GM19328 (cell line): Measurements from ENCODE around the gene THAP4.

Source experiments
- ATAC-seq: cut with Tn5 transposase; IDR thresholded peaks from one replicate; pipeline ENCODE4 v1.9.1; 2021; ENCODE audit warnings: mild to moderate bottlenecking, moderate library complexity; ENCODE audit not compliant: unreplicated experiment

Gene THAP4

GRCh38 chr2:241565411-241565810 lies 71.5 kb downstream of the THAP4 start:
- ATAC-seq, result no peak

- ATAC-seq, result no peak
Observed at GRCh38 chr2:241564596-241565410, 72.2 kb downstream of the THAP4 start.

GRCh38 chr2:241563981-241564595 lies 72.9 kb downstream of the THAP4 start:
- no peak for ATAC-seq

- ATAC-seq, result no peak
Observed at GRCh38 chr2:241563571-241563980, 73.4 kb downstream of the THAP4 start.

GRCh38 chr2:241563031-241563507 lies 73.9 kb downstream of the THAP4 start:
- ATAC-seq, result no peak

GRCh38 chr2:241562269-241562891 lies 74.6 kb downstream of the THAP4 start:
- ATAC-seq, result no peak

DNA sequence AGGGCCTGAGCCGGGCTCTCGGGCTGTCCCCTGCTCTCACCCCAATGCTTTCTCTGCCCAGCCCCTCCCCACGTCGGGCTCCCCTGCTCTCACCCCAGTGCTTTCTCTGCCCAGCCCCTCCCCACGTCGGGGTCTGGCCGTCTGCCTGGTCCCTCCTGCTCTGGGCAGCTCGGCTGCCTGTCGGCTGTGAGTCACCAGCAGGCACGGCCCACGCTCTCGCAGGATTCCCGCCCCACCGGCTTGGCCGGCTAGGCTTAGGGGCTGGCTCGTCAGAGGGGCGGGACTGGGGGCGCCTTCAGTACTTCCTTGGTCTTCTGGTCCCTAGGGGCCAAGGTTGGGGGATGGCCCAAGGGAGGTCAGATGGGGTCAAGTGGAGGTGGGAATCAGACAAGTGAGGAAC lies 75.1 kb downstream of the THAP4 start:
- no peak for ATAC-seq

DNA sequence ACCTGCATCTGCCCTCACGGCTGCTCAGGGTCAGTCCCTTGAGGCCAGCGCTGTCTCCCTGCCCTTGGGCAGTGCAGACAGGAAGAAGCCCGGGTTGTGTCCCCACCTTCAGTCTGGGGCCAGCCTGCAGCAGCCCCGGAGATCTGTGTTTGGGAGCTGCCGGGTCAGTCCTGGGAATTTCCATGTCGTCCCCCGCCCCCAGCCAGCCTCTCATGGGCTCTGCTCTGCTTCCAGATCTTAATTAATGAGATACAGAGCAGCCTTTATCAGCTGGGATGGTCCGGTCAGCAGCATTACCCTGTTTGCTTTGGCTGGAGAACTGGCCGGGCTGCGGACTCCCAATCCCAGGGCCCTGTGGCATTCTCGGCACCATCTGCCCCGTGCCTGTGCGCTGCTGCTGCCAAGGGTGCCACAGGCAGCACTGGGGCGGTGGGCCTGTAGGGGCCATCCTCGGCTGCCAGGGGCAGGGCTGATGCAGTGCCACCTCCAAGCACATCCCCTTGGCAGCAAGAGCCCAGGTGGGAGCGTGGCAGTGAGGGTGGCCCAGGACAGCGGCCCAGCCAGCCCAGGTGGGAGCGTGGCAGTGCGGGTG lies 76.0 kb downstream of the THAP4 start:
- ATAC-seq, result no peak

DNA sequence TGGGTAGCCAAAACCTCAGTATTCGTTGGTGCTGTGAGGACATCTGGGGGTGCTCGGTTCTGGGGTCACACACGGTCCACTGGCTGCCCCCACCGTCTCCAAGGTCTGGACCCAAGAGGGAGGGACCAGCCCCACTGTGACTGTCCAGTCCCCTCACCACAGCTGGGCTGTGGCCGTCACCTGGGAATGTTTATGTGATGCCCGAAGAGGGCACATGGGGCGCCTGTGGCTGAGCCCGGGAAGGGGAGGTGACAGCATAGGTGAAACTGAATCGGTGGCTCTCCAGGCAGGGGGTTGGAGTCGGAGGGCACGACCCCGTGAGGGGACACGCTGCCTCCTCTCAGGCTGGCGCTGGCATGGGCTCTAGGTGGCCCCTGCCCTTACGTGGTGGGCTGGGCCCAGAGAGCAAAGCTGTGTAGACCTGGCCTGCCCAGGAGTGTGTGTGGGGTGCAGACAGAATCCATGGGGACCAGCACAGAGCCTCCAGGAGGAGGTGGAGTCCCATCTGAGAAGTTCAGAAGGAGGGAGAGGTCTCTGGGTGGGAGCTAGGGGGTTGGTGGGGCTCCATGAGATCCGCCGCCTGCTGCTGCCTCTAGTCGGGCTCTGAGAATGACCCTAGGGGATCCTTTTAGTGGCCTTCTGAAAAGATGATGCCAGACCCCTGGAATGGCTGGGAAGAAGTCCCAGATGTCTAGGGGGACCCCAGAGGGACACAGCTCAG lies 76.6 kb downstream of the THAP4 start:
- no peak for ATAC-seq

DNA sequence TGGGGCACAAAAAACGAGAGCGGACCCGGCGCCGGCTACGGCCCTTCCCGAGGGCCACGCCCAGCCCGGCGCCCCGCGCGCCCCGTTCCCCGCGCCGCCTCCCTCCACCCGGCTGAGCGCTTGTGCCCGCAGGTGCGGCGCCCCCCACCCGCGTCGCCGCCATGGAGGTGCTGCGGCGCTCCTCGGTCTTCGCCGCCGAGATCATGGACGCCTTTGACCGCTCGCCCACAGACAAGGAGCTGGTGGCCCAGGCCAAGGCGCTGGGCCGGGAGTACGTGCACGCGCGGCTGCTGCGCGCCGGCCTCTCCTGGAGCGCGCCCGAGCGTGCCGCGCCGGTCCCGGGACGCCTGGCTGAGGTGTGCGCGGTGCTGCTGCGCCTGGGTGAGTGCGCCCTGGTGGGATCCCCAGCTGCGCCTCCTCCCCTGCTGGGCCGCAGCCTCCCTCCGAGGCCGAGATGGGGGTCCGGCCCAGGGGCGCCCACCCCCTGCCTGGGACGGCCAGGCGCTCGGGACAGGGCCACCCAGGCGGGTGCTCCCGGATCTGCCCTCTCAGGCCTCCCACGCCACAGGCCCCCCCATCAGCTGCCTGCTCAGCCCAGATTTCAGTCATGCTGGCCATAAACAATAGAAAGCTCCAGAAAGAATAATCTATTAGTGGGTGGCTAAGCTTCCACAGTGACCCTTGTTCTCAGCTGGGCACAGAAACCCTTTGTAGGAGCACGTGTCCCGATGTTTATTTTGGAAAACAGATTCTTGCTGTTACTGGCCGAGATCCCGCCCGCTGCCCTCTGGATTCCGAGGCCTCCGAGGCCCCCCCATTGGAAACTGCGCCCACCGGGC lies 77.4 kb downstream of the THAP4 start:
- ATAC-seq, result no peak

GRCh38 chr2:241558532-241559322 lies 78.2 kb downstream of the THAP4 start, which contains the start of gene BOK:
BOK (plus strand) TSS chr2:241558745; CDS start chr2:241559484, 739 bp downstream.
- ATAC-seq, result no peak

DNA sequence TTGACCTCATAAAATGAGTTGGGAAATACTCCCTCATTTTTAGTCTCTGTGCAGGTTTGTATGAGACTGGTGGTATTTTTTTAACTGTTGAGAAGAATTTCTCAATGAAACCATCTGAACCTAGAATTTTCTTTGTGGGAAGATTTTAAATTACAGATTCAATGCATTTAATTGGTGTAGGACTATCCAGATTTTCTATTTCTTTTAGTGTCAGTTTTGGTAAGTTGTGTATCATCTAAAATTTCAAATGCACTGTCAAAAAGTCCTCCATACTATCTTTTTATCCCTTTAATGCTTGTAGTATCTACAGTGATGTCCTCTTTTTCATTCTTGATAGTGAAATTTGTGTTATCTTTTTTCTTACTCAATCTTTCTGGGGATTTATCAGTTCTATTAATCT lies 80.2 kb downstream of the THAP4 start:
- ATAC-seq, result no peak

- ATAC-seq, result no peak
Observed at GRCh38 chr2:241555711-241556110, 81.2 kb downstream of the THAP4 start.

DNA sequence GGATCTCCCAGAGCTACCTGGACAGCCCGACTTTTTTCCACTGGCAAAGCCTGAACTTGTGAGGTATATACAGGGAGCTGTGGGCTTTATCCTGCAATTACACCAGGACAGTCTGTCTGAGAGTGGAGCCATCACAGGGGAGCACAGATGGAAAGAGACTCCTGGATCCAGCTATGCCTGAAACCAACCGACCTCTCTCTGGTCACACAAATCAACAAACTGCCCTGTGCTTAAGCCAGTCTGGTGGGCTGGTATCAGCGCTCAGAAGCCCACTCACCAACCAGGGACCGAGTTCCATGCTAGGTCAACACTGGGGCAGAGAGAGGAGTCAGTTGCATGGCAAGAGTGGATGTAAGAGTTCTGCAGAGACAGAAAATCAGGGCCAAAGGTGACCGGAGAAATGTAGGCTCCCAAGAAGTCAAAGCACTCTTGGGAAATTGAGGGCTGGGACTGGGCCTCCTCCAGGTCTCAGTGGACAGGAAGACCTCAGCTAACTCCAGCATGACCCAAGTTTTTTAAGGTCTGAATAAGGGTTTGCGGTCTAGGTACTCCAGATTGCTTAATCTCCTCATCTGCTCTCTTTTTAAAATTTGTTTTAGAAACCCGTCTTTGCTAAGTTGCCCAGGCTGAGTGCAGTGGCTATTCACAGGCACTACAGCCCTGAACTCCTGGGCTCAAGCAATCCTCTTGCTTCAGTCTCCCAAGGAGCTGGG lies 82.2 kb downstream of the THAP4 start:
- ATAC-seq, result no peak

- no peak for ATAC-seq
Observed at GRCh38 chr2:241553981-241554380, 83.0 kb downstream of the THAP4 start.

- ATAC-seq, result no peak
Observed at GRCh38 chr2:241553512-241553830, 83.5 kb downstream of the THAP4 start.

DNA sequence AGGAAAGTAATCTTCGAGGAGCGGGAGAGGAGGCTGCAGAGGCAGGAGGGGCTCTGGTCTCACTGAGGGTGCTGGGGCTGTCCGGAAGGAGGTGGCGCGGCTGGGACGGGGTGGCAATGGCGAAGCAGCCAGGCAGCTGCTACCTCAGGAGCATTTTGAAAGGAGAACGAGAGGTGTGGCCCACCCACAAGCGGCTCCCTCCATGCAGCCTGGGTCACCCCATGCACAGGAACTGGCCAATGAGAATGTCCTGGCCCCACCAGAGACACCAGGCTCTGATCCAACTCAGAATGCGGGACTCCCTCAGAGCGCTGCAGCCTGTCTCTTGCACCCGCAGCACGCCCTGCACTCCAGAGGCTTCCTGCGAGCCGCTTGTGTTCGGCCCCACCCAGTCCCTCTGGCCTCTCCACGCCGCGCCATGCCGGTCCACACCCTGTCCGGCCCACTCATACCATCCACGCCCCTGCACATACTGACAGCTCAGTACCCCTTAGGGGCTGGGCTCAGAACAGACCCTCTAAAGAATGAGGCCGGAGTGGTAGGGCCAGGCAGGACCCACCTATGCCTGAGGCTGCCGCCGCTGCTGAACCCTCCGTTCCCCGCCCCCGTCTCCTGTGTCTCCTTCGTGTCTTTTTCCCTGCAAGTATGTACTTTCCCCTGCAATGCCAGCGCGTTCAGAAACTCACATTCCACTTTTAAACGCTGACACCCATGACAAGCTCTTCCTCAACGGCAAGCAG lies 84.8 kb downstream of the THAP4 start:
- no peak for ATAC-seq

DNA sequence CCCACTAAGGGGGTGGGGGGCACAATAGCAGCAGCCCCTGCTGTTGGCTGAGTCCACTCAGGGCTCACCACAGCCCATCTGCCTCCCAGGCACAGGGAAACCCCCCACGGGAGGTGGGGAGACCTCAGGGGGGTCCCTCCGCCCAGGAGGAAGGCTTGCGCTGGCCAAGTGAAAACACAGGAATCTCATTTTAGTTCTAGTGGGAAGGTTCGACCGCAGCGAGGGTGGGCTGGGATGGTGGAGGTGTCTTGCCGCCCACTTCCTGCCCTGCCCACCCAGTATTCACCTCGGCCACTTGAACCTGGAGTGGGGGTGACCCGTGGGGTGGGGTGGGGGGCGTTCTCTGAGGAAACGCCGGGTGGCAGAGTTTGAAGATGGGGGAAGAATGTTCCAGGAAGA lies 85.4 kb downstream of the THAP4 start:
- ATAC-seq, result no peak
